ENCODE results near the gene ESAM. TPM values are rescaled to one million over a fixed set of nuclear protein-coding genes. Genes with fewer than 3 reads are reported as not detected.

The ESAM gene
- total and polyA plus RNA-seq, 2 of the 8 experiments (the other 6 are each of a cell fraction or from before 2014, with no cell fraction given) = 0.09 TPM; not detected in 1

DNA sequence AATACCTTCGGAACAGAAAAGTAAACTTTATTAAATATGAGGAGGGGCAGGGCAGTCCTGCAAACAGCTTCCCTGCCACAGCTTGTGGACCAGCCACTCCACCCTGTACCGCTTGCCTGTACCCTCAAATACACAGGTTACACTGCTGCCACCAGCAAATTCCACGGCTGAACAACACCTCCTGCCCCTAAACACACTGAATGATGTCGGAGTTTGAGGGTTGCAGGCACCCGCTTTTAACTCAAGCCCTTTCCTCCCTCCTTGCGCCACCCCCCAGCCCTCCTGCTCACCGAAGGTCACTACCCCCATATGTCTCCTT, 14.0 kb downstream of the ESAM start:
- H3K79me1 ChIP-seq (ENCODE audit: low read depth, low read length) = no peaks in the 10 kb centered on the region
- ChIA-PET POLR2A (ENCODE audit: partially characterized antibody) (interaction anchor here (0.9 to 3.0 kb wide), 4 partner anchors 9 to 75 kb away, joined by 4 to 9 read pairs (median 6); partner anchors contain the start of genes SIAE and SPA17), CTCF (ENCODE audit: partially characterized antibody) (interaction anchor here (0.9 to 28.0 kb wide), 8 partner anchors 9 to 119 kb away, joined by 3 to 382 read pairs (median 8); partner anchors contain the start of genes ESAM, NRGN and VSIG2)
- H3K4me3 ChIP-seq (ENCODE audit: extremely low read depth in 1 of 4, insufficient read depth in 2 of 4, low read depth in 3 of 4, low read length in 4 of 4) = no peak overlapping the region
- no peak overlapping the region for H3K4ac ChIP-seq (replicated peaks; ENCODE audit: insufficient read length, low read depth, low read length)
- H3K4me2 ChIP-seq (ENCODE audit: insufficient read depth in 1 of 2, low read depth in 2 of 2, low read length in 2 of 2) = no peak overlapping the region; a peak in 1 of 4 replicates
- H3K18ac ChIP-seq (ENCODE audit: extremely low read depth, low read length) = no peak overlapping the region
- FAIRE-seq (no peak), DNase-seq (ENCODE audit: low read depth in 1 of 2, low spot score in 2 of 2) (no peak)
- H4K20me1 ChIP-seq (replicated peaks in 1 of 2; ENCODE audit: control insufficient read depth in 1 of 2, insufficient read depth in 2 of 2, low read length in 2 of 2) = peaks cover 6 to 24% of the 10 kb centered on the region in 2 experiments
- no peak overlapping the region for H3K14ac ChIP-seq (ENCODE audit: insufficient read length)
- H3K27me3 ChIP-seq (replicated peaks in 1 of 4; ENCODE audit: control insufficient read depth in 3 of 4, extremely low read depth in 1 of 4, insufficient read depth in 3 of 4, low read length in 3 of 4) = peaks cover 91 to 99% (median 97%) of the 10 kb centered on the region in 4 experiments
- no peaks in the 10 kb centered on the region for H3K79me2 ChIP-seq (ENCODE audit: control insufficient read depth in 1 of 2, insufficient read depth in 2 of 2, low read length in 2 of 2)
- no peak overlapping the region for H4K91ac ChIP-seq (replicated peaks; ENCODE audit: insufficient read length, low read length)
- H2AK5ac ChIP-seq (ENCODE audit: low read depth, low read length) = no peak overlapping the region
- no peak overlapping the region for H3K56ac ChIP-seq (replicated peaks; ENCODE audit: insufficient read length, low read depth, low read length)
- no peaks in the 10 kb centered on the region for H3K9me3 ChIP-seq (ENCODE audit: insufficient read depth in 2 of 2, low read depth in 1 of 2, low read length in 1 of 2)
- H3K23me2 ChIP-seq (ENCODE audit: low read depth, low read length) = peaks cover 11% of the 10 kb centered on the region; the same call in 1 of the 2 replicates
- peaks cover 0 to 31% (median 17%) of the 10 kb centered on the region in 4 experiments; a peak in 6 of 7 replicates for H3K4me1 ChIP-seq (replicated peaks in 1 of 4; ENCODE audit: control insufficient read depth in 3 of 4, insufficient read depth in 4 of 4, low read length in 3 of 4)
- no peak overlapping the region for H2AFZ ChIP-seq (ENCODE audit: low read length)
- H4K5ac ChIP-seq (ENCODE audit: insufficient read length, low read depth, low read length) = no peak overlapping the region
- peak overlapping the region; percentile 31; the same call in 1 of the 2 replicates for H2BK15ac ChIP-seq (ENCODE audit: low read length)
- no peak overlapping the region for H3K9ac ChIP-seq (replicated peaks in 1 of 4; ENCODE audit: extremely low read depth in 1 of 4, low read depth in 3 of 4, low read length in 3 of 4)
- H3K36me3 ChIP-seq (ENCODE audit: control insufficient read depth in 2 of 4, insufficient read depth in 4 of 4, low read length in 3 of 4) = no peaks in the 10 kb centered on the region
- H2BK5ac ChIP-seq (ENCODE audit: low read depth, low read length) = no peak overlapping the region
- no peak overlapping the region for H3K27ac ChIP-seq (ENCODE audit: low read depth, low read length)
- no peak overlapping the region for H2BK120ac ChIP-seq (replicated peaks; ENCODE audit: low read depth, low read length)
- H2BK12ac ChIP-seq (ENCODE audit: low read depth, low read length) = no peak overlapping the region
- H4K8ac ChIP-seq (ENCODE audit: extremely low read depth, insufficient read depth, low read length) = no peak overlapping the region
- no peak overlapping the region for H2BK20ac ChIP-seq (ENCODE audit: low read length)
- H3K23ac ChIP-seq (ENCODE audit: insufficient read length) = no peak overlapping the region
- WGBS, 2 experiments (ENCODE audit: extremely low coverage in 1 of 2, insufficient coverage in 1 of 2, insufficient read length in 1 of 2, insufficient replicate concordance in 2 of 2, low coverage in 1 of 2, low lambda C conversion rate in 2 of 2, missing lambda C conversion rate in 1 of 2) = 51% methylated on average over 7 of the region's 7 CpGs; no CpG with 5 or more reads in 1 of the 2 experiments
- TF ChIP-seq EZH2 (IDR thresholded peaks at IDR 0.05; ENCODE audit: low read depth, low read length, severe bottlenecking) (peak; percentile 73), SAP30 (IDR thresholded peaks at IDR 0.05; ENCODE audit: insufficient read depth, insufficient replicate concordance, low read length) (no peak), SIX5 (IDR thresholded peaks at IDR 0.05; ENCODE audit: low read depth, low read length) (no peak), SIN3A (conservative IDR thresholded peaks at IDR 0.05 in 1 of 2, IDR thresholded peaks at IDR 0.05 in 1 of 2; ENCODE audit: low read depth in 1 of 2, low read length in 2 of 2) (no peak), SRF (IDR thresholded peaks at IDR 0.05; ENCODE audit: low read depth, low read length) (no peak), CTCF (IDR thresholded peaks at IDR 0.05; ENCODE audit: control extremely low read depth in 1 of 3, insufficient read depth in 1 of 3, low read depth in 1 of 3, low read length in 3 of 3) (no peak), NANOG (IDR thresholded peaks at IDR 0.05; ENCODE audit: insufficient read depth, low read depth, low read length, poor library complexity, severe bottlenecking) (no peak), CBX5 (IDR thresholded peaks at IDR 0.05; ENCODE audit: low read depth, low read length) (no peak), BCL11A (IDR thresholded peaks at IDR 0.05; ENCODE audit: low read depth in 2 of 2, low read length in 2 of 2) (no peak), SP1 (IDR thresholded peaks at IDR 0.05; ENCODE audit: low read depth, low read length) (no peak), BACH1 (IDR thresholded peaks at IDR 0.05; ENCODE audit: low read length) (no peak)
